ENCODE measurements around the gene LAG3.

GRCh38 chr12:6780573-6780972 lies 8.3 kb downstream of the LAG3 start:
- TF ChIP-seq CTCF (IDR thresholded peaks at IDR 0.05) (no peak), POLR2A (IDR thresholded peaks at IDR 0.05) (no peak), POLR2AphosphoS5 (IDR thresholded peaks at IDR 0.05) (no peak), EP300 (IDR thresholded peaks at IDR 0.05; ENCODE audit: low read depth) (no peak)
